Measurements from ENCODE around the gene GABRA4.

GABRA4 gene

DNA sequence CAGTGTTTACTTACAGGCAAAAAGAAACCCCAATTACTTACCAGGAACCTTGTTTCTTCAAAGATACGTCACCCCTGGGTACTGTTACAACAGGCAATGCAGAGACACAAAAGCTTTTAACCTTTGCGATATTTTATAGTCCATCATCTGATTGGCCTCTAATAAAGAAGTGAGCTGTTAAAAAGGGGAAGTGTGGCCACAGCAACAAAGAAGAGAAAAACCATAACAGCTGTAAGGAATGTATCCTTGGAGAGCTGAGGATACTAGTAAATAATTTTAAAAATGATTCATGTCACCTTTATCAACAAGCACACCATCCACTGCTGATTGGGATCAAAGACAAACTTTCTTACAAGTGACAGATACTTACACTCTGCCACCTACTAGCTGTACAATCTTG is 14.1 kb downstream of the GABRA4 start:
- DNase-seq (ENCODE audit: low spot score) = no peak

DNA sequence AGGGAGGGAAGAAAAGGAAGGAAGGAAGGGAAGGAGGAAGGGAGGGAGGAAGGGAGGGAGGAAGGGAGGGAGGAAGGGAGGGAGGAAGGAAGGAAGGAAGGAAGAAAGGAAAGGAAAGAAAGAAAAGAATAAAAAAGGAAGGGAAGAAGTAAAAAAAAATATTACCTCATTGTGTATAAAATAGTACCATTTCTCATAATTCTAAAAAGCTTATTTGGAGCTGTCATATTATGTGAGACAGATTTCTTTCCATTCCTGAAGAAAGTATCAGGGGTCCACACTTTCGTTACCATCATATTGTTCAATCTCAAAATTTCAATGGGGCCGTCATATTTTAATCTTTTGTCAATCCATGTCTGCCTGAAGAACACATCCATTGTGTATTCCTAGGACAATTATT is 16.1 kb downstream of the GABRA4 start:
- DNase-seq (ENCODE audit: low spot score) = no peak

- DNase-seq (ENCODE audit: low spot score) = no peak
These were observed 17.4 kb downstream of the GABRA4 start for GRCh38 chr4:46975812-46976553.

GRCh38 chr4:46974891-46975543 is 18.4 kb downstream of the GABRA4 start:
- DNase-seq (ENCODE audit: low spot score) = no peak

GRCh38 chr4:46968847-46969246 is 24.5 kb downstream of the GABRA4 start:
- no peak for DNase-seq (ENCODE audit: low spot score)

DNA sequence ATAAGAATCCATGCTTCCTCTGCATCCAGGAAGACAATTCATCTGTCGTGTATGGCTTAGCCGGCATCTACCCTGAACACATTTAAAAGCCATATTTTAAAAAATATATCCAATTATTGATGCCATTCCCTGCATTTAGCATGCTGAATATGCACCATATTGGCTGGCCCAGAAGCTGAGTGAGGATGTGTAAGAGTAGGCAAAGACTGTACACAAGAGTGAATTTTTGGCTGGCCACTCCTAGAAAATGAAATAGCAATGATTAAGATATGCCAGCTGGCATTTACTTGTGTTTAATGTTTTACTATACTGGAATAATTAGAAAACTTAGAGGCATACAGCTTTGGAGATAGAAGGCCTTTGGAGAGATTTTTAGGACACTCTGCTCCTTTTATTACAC is 25.8 kb downstream of the GABRA4 start:
- DNase-seq (ENCODE audit: low spot score) = no peak

DNA sequence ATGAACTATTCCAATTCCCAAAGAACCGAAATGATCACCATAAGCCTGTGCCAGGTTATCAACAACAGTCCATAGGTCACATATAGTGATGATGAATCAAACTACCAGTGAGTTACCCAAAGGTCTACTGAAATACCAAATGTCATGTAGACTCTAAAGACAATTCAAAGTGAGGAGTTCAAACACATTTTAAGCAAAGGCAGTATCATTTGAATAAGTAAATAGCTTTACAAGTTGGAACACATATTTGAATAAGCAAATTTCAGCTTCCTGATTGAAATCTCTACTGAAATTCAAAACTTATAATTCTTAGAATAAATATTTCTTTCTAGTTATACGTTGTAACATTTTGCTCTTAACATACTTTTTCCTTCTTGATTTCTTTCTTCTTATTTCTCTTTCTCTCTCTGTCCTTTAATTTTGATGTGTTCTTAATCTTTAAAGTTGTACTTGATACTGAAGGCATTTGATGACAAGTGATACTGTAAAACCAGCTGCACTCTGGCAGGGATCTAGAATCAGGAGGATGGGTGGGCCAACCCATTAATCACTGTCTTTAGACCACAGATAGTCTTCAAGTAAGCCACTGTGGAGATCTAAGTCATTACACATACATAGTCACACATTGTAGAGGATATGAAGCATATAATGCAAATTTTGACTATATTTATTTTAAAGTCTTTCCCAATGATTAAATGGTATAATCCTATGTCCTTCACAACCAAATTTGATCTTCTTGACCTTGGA is 34.5 kb downstream of the GABRA4 start:
- no peak for DNase-seq (ENCODE audit: low spot score)

DNA sequence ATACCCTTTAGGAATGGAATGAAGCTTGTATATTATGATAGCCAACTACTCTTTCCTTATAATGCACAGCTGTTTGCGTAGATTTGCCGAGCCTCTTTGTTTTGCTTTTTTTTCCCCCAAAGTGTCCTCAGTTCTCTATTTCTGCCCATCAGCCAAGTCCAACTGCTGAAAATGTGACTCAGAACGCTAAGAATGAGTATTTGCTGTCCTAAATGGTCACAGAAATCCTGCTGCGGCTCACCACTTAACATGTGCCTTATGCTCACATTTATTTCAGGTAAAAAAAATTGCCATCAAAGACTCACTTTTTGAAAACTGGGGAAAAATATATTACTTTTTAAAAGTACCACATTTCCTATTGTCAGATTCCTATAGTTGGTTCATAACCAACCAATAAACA is 36.9 kb downstream of the GABRA4 start:
- no peak for DNase-seq (ENCODE audit: low spot score)

GRCh38 chr4:46955601-46956000 is 37.8 kb downstream of the GABRA4 start:
- DNase-seq (ENCODE audit: low spot score) = no peak

- DNase-seq (ENCODE audit: low spot score) = no peak
These were observed 38.7 kb downstream of the GABRA4 start for GRCh38 chr4:46954643-46955042.

DNA sequence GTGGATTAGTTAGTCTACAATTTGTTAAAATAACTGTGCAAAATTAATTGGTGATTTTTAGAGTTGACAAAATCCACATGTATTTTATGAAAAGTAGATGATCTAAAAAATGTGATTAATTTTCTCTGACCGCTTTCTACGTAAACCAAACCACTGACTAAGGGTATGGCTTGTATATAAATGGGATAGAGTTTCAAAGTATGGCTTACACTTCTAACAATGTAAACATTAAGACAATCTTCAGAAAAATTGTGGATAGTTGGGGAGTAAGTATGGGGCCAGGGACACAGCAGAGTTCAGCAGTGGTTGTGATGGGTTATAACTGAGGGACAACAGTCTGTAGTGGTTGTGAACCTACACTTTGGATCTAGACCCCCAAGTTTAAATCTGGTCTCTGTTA is 39.8 kb downstream of the GABRA4 start:
- DNase-seq (ENCODE audit: low spot score) = no peak

- no peak for DNase-seq (ENCODE audit: low spot score)
These were observed 40.9 kb downstream of the GABRA4 start for GRCh38 chr4:46952451-46952850.

GRCh38 chr4:46950826-46951225 is 42.6 kb downstream of the GABRA4 start:
- no peak for DNase-seq (ENCODE audit: low spot score)

DNA sequence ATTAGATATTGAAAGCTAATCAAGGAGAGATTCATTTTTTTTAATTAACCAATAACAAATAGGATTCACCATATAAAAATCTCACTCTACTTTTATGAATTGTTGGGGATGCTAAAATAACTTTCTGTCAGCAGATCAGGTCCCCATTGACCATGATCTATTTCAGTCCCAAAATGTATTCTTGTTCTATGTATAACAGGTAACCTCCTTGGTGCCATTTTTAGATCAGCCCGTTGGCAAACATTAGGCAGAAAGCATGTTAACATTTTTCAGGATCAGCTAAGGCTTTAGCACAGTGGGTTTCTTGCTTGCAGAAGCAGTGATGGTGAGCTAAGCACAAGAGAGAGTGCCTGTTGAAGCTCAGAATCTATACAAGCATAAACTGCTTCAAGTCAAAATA is 43.6 kb downstream of the GABRA4 start:
- DNase-seq (ENCODE audit: low spot score) = no peak

GRCh38 chr4:46947541-46947940 is 45.8 kb downstream of the GABRA4 start:
- DNase-seq (ENCODE audit: low spot score) = no peak

DNA sequence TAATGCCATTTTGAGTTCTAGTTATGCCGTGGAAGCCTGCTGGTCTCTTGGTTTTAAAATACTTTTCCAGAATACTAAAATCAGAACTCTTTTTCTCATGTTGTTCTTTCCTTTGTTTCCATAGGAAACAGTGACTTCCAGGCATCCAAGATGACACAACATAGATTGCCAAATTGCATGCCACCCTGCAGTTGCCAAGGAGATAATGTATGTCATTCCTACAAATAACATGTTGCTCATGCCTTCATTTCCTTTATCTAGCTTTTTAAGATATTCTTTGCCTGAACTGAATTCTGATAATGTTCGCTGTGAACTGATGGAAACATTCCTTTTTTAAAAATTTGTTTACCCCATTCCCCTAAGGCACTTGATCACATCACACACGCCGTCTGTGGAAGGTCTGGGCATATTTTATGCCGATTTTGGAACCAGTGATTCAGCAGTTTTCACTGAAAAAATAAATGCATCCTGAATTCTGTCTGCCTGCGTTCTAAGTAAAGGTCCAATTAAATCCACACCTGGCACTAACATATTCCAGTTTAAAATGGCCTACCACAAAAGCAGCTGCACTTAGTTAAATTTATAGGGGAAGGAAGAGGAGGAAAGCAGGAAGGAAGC is 46.4 kb downstream of the GABRA4 start:
- no peak for DNase-seq (ENCODE audit: low spot score)

- no peak for DNase-seq (ENCODE audit: low spot score)
These were observed 48.3 kb downstream of the GABRA4 start for GRCh38 chr4:46945062-46945461.

DNA sequence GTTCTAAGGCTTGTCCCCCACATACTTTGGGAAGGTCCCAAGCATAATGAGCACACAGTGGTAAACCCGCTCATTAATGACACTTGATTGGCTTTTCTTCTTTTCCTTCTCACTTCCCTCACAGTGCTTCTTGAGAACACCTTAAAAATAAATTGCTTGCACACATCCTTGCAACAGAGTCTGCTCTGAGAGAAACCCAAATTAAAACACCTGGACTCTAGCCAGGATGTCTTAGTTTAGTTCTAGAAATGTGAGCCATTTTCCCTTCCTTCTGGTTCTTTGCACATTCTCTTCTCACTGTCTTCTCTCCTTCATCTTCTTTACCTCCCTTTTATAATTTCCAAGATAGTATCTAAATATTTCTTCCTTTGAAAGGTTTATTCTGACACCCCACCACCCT is 49.0 kb downstream of the GABRA4 start:
- DNase-seq (ENCODE audit: low spot score) = no peak

- no peak for DNase-seq (ENCODE audit: low spot score)
These were observed 55.9 kb downstream of the GABRA4 start for GRCh38 chr4:46937493-46937892.

DNA sequence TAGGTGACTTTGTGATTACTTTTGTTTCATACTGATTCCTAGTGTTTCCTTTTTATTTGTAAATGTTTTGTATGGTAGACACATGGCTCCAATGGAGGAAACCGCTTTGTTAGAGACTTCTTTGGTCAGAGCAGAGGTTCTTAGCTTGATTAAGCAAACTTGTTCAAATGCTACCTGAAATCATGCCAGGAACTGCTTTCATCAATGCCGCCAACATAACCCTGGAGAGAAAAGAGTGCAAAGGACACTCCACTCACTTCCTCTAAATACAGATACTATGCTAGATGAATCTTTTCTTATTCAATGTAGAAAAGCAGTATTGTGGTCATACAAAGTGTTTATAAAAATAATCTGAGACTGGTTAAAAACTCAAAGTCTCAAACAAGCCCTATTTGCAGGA is 58.7 kb downstream of the GABRA4 start:
- DNase-seq (ENCODE audit: low spot score) = no peak

DNA sequence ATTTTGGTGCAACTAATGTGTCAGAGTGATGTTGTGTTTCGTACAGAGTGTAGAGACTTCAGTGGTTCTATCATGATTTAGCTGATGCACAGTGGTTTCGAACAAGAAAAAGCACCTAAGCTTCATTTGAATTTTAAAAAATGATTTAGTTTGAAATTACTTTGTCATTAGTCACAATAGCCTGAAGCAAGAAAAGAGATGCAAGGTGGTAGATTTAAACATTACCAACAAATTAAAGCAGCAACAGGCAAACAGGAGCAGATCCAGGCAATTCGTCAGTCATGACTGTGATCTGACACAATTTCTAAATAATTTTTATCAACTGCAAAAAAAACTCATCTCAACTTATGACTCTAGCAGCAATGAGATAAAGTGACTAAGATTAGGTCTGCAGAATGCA is 59.7 kb downstream of the GABRA4 start:
- no peak for DNase-seq (ENCODE audit: low spot score)

DNA sequence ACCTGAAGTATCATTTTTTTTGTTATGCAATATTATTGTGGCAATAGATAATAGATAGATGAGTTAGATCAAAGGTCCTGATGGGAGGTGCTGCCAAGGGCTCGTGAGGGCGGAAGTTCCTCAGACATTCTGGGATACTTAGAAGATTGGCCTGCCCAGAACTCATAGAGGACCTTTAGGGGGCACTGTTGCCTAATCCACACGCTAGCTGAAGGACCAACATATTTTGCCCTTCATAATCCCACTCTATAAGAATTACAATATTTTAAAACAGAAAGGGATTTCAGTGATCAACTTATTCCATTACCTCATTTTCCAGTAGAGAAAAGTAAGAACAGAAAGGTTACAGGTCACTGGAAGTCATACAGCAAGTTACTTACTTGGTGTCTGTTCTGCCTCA is 61.4 kb downstream of the GABRA4 start:
- peak; percentile 25 for DNase-seq (ENCODE audit: low spot score)

DNA sequence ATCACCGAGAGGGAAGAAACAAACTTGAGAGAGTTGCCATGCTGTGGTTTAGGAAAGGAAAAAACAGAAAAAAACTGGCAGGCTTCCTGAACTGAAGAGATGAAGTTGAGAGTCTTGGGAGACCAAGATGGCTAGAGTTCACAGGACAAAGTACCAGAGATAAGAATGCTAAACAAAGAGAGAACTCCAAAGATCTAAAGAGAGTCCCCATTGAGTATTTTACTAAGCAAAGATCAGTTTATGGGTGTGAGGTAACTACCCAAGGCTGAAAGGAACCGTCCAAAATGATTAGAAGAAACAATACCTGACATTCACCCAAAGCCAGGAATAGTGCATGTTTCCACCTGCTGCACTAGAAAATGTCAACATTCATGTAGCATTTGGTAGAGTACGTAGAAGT is 62.5 kb downstream of the GABRA4 start:
- DNase-seq (ENCODE audit: low spot score) = no peak
